Right kidney (tissue), 1 donor: Measurements from ENCODE around the gene MYH13.
"Not testable (repeated sequence)": the region's sequence is repeated elsewhere in the genome, so short reads cannot be mapped to it uniquely, and the experiment has no call there.

Source experiments
- DNase-seq: peaks from one replicate; pipeline ENCODE4 v3.0.0-alpha.2; 2016

Gene MYH13

DNA sequence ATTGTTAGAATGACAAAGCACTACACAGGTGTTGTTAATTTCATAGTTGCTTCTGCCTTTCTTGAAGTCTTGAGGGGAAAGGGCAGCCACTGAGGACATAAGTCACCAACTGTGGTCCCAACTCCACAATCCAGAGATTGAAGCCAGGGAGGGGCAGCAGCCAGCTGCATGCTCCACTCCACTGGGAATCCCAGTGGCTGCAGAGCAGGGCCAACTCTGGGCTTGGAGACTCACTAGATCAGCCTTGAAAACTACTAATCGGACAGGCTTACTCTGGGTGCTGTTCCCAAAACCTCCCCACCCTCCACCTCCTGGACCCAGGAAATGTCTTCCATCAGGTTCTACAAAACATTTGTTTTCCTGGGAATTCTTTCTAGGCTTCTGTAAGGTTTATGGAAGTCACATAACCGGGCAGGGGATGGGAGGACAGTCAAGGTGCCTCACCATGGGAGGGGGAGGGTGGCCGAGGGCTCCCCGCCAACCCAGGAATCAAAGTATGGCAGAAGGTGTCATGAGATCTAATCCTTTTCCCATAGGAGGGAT, 68.0 kb downstream of the MYH13 start:
- no peak for DNase-seq

DNA sequence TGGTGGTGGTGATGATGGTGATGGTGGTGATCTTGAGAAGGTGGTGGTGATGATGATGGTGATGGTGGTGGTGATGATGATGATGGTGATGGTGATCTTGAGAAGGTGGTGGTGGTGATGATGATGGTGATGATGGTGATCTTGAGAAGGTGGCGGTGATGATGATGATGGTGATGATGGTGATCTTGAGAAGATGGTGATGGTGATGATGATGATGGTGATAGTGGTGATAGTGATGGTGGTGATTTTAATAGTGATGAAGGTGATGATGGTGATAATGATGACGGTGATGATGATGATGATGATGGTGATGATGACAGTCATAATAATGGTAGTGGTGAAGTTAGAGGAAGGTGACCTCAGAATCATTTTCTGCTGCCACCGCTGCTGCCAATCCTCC, 75.1 kb downstream of the MYH13 start:
- DNase-seq, result no peak

DNA sequence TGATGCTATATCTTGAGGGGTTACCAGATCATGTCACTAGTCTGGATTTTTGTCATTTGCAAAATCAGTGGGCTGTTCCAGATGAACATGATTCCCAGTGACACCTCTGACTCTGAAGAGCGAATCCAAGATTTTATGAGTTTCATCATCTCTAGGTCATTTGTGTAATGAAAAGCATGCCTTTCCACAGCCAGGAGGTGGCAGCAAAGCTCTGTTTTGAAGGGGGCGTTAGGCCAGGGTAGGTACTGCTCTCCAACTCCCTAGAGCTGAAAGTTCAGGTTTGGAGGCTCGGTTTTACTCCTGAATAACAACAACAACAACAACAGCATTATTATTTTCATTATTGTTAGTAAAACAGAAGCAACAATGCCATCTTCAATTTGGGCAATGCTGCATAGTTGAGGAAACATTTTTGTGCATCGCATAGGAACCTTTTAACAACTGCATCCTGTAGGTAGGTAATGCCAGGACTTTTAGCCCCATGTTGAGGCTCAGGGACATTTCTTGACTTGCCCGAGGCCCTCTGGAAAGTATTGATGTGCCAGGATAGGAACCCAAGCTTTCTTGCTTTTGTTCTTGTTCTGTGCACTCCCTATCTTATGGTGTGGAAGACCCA, 77.0 kb downstream of the MYH13 start:
- no peak for DNase-seq

DNA sequence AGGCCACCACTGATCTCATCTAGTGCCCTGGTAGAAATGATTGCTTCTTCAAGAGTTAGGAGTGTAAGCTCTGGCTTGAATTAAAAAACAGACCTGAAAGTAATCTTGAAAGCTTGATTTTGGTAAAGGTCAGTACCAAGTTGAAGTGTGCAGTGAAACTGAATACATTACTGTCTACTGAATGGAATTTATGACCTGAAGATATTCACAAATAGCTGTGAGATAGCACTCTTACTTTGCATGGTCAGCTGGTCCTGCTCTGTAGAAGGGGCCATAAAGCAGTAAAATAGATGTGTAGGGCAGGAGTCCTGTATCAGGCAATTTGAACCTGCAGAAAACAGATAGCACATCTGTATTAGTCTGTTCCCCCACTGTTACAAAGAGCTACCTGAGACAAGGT, 78.6 kb downstream of the MYH13 start:
- no peak for DNase-seq

DNA sequence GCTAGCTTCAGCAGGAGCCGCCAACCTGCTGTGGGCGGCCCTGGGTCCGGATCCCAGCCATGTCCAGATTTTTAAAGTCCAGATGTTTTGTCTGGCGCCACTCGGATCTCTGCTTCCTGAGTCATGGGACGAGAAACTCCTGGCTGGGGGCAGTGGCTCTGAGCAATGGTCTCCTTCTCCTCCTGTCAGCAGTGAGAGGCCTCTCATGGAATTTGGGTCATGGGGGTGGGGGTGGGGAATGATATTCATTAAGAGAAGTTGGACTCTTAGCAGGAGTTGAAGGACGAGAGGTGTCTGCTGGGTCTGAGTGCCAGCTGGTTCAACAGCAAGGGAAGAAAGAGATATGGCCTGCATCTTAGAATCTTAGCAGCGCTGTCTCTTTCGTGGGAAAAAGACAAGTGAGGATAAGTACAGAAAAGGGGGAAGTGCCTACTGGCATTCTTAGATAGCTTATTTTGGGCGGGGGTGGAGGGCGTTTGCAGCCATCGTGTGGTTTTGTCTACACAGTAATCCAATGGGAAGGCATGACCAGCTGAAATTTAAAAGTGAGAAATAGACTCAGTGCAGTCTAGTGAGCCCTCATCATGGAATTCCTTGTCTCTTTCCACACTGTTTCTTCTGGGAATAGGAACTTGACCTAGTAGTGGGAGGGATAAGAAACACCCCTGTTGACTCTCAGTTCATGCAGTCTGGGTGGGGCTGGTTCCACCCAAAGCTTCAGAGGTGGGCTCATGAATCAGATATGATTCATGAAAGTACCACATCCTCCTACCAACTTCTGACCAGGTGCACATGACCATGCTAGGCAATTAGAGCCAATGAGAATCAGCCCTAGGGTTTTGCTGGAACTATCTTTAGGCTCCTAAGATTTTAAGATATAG, 80.5 kb downstream of the MYH13 start:
- no peak for DNase-seq

DNA sequence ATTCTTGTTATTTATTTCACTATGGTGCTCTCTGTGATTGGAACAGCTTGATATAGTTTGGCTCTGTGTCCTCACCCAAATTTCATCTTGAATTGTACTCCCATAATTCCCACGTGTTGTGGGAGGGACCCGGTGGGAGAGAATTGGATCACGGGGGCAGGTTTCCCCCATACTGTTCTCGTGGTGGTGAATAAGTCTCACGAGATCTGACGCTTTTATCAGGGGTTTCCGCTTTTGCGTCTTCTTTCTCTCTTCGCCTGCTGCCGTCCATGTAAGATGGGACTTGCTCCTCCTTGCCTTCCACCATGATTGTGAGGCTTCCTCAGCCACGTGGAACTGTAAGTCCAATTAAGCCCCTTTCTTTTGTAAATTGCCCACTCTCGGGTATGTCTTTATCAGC, 81.2 kb downstream of the MYH13 start:
- DNase-seq, result not testable (repeated sequence)

DNA sequence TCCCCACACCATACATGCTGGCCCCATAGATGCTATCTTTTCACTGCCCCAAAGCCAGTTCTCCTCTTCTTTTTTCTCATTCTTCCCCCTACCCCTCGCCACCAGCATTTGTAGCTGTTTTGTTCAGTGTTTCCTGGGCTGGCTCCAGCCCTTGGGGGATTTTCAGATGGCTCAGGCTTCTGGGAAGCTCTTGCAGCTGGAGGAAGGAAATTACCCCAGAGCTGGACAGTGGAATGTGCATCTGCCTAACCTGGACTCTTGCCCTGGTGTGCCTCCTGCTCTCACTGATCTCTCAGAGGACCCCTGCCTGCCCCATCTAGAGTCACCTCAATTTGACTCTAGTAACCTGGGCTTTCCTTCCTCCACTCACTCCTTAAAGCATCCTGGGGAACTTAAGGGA, 82.8 kb downstream of the MYH13 start:
- DNase-seq, result no peak

DNA sequence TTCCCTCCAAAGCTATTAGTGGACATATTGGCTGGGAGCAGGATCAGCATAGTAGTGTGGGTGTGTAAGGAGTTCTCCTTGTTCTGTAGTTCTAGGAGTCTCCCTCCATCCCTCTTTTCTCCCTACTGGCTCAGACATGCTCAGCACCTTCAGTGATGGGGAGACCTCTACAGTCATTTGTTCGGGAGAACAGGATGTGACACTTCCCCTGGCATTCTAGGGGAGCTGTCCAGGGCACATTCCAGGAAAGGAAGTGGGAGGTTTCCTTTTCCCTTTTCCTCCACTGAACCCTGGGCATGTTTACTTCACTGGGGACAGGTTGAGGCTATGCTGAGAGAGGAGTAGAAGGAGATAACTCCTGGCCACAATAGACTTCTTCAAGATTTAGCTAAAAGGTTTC, 86.5 kb downstream of the MYH13 start:
- DNase-seq, result no peak

DNA sequence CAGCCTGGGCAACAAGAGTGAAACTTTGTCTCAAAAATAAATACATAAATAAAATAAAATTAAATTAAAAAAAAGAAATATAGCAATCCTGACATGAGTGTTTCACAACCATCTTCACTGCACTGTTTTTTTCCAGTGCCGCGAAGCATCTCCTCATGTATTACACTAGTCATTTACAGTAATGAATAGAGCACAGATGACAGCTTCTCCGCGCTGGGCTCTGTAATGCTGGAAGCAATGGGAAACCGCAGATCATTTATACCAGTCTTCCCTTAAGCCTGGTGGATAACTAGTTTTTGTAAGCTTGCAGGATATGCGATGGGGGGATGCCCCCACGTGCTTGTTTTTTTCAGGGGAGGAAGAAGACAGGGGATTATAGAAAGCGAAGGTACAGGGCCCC, 86.9 kb downstream of the MYH13 start:
- no peak for DNase-seq

DNA sequence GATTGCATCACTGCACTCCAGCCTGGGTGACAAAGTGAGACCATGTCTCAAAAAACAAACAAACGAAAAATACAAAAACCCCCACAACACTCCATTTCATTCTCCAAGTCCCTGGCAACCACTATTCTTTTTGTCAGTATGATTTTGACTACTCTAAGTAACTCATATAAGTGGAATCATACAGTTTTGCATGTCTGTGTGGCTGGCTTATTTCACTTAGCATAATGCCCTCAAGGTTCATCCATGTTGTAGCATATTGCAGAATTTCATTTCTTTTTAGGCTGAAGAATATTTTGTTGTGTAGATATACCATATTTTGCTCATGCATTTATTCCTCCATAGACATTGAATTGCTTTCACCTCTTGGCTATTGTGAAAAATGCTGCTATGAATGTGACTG, 92.7 kb downstream of the MYH13 start:
- no peak for DNase-seq

DNA sequence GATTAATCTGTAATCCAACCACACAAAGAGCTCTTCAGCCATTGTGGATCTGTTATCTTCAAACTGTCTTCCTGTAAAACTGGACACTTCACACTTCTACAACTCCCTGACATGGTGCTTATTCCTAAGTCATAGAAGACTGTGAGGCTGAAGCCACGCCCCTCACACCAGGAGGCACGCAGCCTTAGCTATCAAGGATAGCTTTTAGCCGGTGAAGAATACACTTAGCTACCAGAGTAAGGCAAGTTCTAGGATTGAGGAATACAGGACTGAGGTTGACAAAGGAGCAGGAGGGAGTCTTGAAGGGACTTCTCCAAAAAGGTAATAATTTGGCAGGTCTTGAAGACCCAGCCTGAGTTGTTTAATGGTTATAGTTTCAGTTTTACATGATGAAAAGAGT, 94.6 kb downstream of the MYH13 start:
- DNase-seq, result no peak

DNA sequence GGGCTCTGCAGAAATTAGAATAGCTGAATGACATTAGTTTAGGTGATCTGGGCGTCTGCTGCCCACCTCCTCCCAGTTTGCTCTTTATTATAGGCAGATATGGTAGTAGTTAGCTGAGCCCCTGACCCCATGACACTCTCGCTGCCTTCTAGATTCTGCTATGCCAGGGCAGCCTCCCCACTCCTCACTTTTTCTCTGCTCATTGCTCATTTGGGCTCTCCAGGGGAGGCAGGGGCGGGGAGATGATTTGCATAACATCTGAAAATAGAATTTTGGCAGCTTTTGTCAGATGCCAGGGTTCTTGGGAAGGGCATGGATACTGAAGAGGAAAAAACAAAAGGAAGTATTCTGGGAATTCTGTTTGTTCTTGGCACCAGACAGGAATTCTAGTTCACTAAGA, 96.4 kb downstream of the MYH13 start:
- DNase-seq, result no peak

DNA sequence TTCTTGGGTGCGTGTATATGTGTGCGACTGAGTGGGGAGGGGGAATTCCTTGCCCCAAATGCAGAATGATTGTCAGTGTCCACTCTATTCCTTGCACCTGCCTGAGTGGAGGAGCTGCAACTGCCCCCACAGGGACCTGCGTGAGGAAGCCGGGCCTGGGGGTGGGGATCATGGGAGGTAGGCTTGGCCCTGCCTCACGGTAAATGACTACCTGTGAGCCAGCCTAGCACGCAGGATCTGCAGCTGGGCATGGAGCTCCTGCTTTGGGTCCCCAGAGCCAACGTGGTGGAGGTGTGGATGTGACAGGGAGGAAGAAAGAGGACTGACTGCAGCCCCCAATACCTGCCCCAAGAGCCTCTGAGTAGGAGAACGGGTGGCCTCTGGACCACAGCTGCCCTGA, 97.4 kb downstream of the MYH13 start:
- no peak for DNase-seq

DNA sequence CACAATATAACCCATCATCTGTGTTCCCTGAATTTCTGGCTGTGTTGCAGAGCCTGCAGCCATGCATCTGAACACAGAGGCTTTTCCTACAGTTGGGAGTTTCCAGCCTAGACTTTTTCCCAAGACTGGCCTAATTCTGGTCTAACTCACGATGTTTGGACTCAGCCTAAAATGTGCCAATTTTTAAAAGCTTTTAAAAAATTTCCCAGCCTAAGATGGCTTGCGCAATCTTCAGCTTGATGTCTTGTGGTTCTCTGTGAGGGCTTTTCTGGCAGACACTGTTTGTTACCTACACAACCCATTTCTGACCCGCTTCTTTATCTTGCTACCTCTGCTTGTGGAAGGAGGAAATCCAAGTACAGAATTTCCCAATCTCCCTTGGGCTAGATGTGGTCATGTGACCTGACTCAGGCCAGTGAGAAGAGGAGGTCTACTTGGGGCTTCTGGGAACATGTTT, 101.7 kb downstream of the MYH13 start:
- DNase-seq, result no peak

DNA sequence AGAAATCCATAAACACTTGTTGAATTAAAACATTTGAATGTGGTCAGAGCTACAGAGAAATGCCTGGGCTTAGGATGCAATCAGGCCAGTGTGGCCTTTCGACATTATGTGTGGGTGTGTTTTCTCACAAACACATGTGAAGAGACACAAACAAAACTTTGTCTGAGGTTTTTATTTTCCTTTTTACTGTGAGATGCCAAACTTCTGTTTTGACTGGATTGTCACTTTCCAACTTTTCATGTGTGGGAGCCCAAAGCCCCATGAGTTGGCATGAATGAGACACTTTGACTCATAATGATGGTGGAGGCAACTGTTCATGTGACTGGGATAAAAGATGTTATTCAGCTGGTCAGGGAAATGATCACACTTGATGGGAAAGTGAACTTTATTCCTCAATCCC, 102.5 kb downstream of the MYH13 start:
- DNase-seq, result no peak

DNA sequence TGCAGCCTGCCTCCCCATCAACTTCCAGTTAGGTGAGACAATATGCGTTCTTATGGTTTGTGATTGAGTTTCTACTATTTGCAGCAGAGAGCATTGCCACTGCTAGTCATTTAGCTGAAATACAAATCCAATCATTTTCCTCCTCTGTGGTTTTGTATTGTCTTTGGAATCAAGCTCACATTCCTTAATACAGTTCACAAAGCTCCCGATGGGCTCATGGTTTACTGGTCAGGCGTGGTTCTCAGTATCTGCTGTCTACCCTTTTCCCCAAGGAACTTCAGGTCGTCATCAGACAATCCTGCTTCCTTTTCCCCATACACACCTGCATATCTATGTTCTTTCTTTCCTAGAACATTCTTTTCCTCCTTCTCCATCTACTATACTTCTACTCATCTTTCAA, 104.8 kb downstream of the MYH13 start:
- no peak for DNase-seq

DNA sequence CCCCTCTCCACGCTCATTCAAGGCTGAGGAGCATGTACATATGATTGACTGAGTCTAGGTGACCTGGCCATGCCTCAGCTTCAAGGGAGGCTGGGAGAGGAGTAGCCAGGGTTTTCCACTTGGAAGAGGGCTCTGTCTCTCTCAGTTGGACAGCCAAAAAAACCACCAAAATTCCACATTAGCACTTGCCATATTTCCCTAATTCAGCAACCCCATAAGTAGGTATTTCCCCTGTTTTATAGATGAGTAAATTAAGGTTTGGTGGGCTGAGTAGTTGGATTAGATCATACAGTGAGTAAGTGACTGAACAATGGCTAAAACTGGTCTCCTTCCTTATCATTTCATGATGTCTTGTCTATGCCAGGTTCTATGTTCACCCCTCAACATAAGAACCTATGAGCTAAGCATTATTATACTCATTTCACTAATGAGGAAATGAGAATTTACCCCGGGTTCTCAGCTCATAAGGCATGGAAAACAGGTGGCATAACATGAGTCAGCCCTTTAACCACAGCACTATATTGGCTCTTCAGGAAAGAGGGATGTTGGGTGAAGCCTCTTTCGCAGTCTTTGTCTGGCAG, 106.4 kb downstream of the MYH13 start:
- no peak for DNase-seq

DNA sequence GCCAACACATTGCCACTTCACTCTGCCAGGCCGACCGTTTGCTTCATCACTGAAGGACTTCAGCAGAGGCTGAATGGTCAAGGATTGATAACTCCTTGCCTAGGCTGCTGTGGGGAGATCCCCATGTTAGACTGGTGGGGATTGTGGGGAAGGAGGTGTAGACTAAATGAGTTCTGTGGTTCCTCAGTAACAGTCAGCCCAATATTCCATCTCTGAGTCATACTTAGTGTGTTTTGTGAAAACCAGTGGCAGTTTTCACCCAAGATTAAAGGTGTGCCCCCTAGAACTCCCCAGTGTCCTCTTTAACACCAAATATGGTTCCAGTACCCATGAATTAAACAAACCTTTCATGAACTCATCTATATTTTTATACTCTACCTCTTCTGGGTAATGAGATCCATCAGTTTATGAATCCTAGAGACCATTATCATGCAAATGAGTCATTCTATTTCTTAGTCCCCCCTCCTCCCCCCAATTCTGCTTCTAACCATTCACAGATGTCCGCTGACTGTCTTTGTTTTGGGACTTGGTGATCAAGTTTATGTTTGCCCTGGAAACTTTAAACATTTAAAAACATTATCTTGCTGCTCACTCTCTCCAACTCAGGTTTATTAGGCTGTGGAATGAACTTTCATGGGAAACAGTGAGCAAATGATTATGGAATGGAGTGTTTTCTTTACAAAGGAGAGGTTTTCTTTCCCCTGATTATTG, 107.6 kb downstream of the MYH13 start:
- DNase-seq, result no peak

DNA sequence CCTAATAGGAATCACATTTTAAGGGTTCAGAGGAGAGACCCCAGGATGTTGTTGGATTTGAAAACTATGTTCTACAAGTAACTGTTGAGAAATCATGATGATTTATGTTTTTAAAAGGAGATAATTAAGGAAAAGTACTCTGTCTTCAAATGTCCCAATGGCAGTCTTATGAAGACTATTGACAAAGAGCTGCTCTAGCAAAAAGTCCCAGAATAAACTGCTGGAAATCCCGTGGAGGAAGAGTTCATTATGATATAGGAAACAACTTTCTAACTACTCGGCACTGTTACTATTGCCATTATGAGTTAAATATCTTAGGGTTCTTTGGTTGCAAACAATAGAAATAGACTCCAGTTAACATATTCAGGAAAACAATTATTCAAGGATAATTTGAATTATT, 108.8 kb downstream of the MYH13 start:
- DNase-seq, result no peak

DNA sequence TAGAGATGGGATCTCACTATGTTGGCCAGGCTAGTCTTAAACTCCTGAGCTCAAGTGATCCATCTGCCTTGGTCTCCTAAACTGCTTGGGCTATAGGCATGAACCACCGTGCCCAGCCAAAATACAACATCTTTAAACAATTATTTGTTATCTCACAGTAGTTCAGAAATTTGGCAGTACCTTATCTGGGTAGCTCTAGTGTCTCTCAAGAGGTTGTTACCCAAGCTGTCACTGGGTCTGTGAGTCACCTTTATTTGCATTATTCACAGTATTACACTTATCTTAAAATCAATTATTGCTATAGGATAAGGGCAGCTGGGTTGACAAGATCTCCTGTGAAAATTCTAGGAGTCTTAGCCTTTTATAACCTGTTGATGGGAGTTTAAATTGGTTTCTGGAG, 110.4 kb downstream of the MYH13 start:
- DNase-seq, result no peak

DNA sequence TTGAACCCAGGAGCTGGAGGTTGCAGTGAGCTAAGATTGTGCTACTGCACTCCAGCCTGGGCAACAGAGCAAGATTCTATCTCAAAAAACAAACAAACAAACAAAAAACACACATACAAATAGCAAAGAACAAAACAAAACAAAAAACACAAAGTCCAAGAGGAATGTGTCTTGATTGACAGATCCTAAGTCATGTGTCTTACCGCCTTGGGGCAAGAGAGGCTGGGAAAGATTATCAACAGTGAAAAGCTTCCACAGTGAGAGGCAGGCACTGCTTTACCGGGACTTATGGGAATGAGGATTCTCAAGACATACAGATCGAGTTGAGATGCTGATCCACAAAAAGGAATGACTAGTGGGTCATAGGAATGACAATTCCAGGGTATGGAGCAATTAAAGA, 111.7 kb downstream of the MYH13 start:
- no peak for DNase-seq

DNA sequence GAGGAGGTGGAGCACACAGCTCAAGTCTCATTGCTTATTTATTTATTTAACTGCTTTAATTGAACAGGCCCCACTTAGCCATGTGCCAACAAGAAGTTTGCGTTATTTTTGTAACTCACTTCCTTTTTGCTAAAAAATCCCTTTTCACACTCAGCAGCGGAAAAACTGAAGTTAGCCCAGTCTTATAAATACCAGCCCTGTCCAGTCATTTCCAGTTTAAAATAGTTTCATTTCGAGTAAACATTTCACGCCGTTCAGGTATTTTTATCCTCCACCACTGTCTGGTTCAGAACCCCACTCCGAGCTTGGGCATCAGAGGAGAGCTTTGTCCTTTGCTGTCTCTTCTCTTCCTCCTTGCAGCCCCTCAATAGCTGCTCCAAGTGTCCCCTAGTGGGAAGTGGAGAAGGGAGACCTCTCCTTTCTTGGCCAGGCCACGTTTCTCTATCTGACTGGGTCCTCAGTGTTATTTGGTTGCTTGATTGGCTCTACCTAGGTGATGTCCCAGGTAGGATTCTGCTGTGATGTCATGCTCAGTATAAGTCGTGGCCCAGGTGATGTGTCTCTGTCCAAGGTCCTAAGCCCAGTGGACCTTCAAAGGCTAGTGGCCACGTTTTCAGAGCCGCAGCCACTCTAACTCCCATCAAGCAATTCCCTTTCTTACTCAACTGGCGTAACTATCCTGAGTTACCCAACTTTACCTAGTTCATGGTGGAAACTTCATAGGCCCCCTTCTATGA, 121.4 kb downstream of the MYH13 start:
- no peak for DNase-seq
